ENCODE data around the gene RASSF8.

RASSF8 gene

GRCh38 chr12:26092346-26093105 is 134.0 kb downstream of the RASSF8 start:
- H3K9ac ChIP-seq (ENCODE audit: low read depth, low read length), result no peak overlapping the region

GRCh38 chr12:26095186-26095585 is 136.7 kb downstream of the RASSF8 start:
- Histone ChIP-seq H3K9ac (ENCODE audit: low read depth, low read length) (no peak overlapping the region), H3K4me1 (ENCODE audit: insufficient read depth, low read length) (no peaks in the 10 kb centered on the region), H3K9me3 (ENCODE audit: control insufficient read depth, insufficient read depth, low read length) (no peaks in the 10 kb centered on the region), H3K36me3 (ENCODE audit: insufficient read depth, low read length) (no peaks in the 10 kb centered on the region)

More at GRCh38 chr12:26092346-26093105, 134.0 kb downstream of the RASSF8 start:
- H3K36me3 ChIP-seq (ENCODE audit: insufficient read depth, low read length), result no peaks in the 10 kb centered on the region
- H3K9me3 ChIP-seq (ENCODE audit: control insufficient read depth, insufficient read depth, low read length), result no peaks in the 10 kb centered on the region
- H3K4me1 ChIP-seq (ENCODE audit: insufficient read depth, low read length), result no peaks in the 10 kb centered on the region

- Histone ChIP-seq H3K9me3 (ENCODE audit: control insufficient read depth, insufficient read depth, low read length) (no peaks in the 10 kb centered on the region), H3K4me1 (ENCODE audit: insufficient read depth, low read length) (no peaks in the 10 kb centered on the region), H3K9ac (ENCODE audit: low read depth, low read length) (no peak overlapping the region), H3K36me3 (ENCODE audit: insufficient read depth, low read length) (no peaks in the 10 kb centered on the region)
Measured at GRCh38 chr12:26096036-26096435, 137.6 kb downstream of the RASSF8 start.

GRCh38 chr12:26097046-26097878 is 138.8 kb downstream of the RASSF8 start:
- no peaks in the 10 kb centered on the region for H3K4me1 ChIP-seq (ENCODE audit: insufficient read depth, low read length)
- no peaks in the 10 kb centered on the region for H3K36me3 ChIP-seq (ENCODE audit: insufficient read depth, low read length)
- H3K9ac ChIP-seq (ENCODE audit: low read depth, low read length), result no peak overlapping the region
- H3K9me3 ChIP-seq (ENCODE audit: control insufficient read depth, insufficient read depth, low read length), result no peaks in the 10 kb centered on the region

- Histone ChIP-seq H3K9me3 (ENCODE audit: control insufficient read depth, insufficient read depth, low read length) (no peaks in the 10 kb centered on the region), H3K36me3 (ENCODE audit: insufficient read depth, low read length) (no peaks in the 10 kb centered on the region), H3K4me1 (ENCODE audit: insufficient read depth, low read length) (no peaks in the 10 kb centered on the region), H3K9ac (ENCODE audit: low read depth, low read length) (no peak overlapping the region)
Measured at GRCh38 chr12:26100666-26101349, 142.3 kb downstream of the RASSF8 start.

- Histone ChIP-seq H3K9me3 (ENCODE audit: control insufficient read depth, insufficient read depth, low read length) (no peaks in the 10 kb centered on the region), H3K4me1 (ENCODE audit: insufficient read depth, low read length) (no peaks in the 10 kb centered on the region), H3K36me3 (ENCODE audit: insufficient read depth, low read length) (no peaks in the 10 kb centered on the region), H3K9ac (ENCODE audit: low read depth, low read length) (no peak overlapping the region)
Measured at GRCh38 chr12:26101350-26101734, 142.9 kb downstream of the RASSF8 start.

GRCh38 chr12:26101763-26102162 is 143.3 kb downstream of the RASSF8 start:
- H3K9me3 ChIP-seq (ENCODE audit: control insufficient read depth, insufficient read depth, low read length), result no peaks in the 10 kb centered on the region

GRCh38 chr12:26102953-26103352 is 144.5 kb downstream of the RASSF8 start:
- H3K36me3 ChIP-seq (ENCODE audit: insufficient read depth, low read length), result no peaks in the 10 kb centered on the region
- H3K9ac ChIP-seq (ENCODE audit: low read depth, low read length), result no peak overlapping the region
- H3K9me3 ChIP-seq (ENCODE audit: control insufficient read depth, insufficient read depth, low read length), result no peaks in the 10 kb centered on the region
- no peaks in the 10 kb centered on the region for H3K4me1 ChIP-seq (ENCODE audit: insufficient read depth, low read length)

More at GRCh38 chr12:26101763-26102162, 143.3 kb downstream of the RASSF8 start:
- H3K4me1 ChIP-seq (ENCODE audit: insufficient read depth, low read length), result no peaks in the 10 kb centered on the region
- no peaks in the 10 kb centered on the region for H3K36me3 ChIP-seq (ENCODE audit: insufficient read depth, low read length)
- H3K9ac ChIP-seq (ENCODE audit: low read depth, low read length), result no peak overlapping the region

GRCh38 chr12:26106347-26106746 is 147.9 kb downstream of the RASSF8 start:
- no peaks in the 10 kb centered on the region for H3K36me3 ChIP-seq (ENCODE audit: insufficient read depth, low read length)
- H3K4me1 ChIP-seq (ENCODE audit: insufficient read depth, low read length), result peaks cover 9% of the 10 kb centered on the region
- H3K9me3 ChIP-seq (ENCODE audit: control insufficient read depth, insufficient read depth, low read length), result no peaks in the 10 kb centered on the region
- no peak overlapping the region for H3K9ac ChIP-seq (ENCODE audit: low read depth, low read length)

- Histone ChIP-seq H3K4me1 (ENCODE audit: insufficient read depth, low read length) (peaks cover 20% of the 10 kb centered on the region), H3K9ac (ENCODE audit: low read depth, low read length) (no peak overlapping the region), H3K36me3 (ENCODE audit: insufficient read depth, low read length) (no peaks in the 10 kb centered on the region), H3K9me3 (ENCODE audit: control insufficient read depth, insufficient read depth, low read length) (no peaks in the 10 kb centered on the region)
Measured at GRCh38 chr12:26108915-26109314, 150.4 kb downstream of the RASSF8 start.

- no peaks in the 10 kb centered on the region for H3K9me3 ChIP-seq (ENCODE audit: control insufficient read depth, insufficient read depth, low read length)
- peaks cover 20% of the 10 kb centered on the region for H3K4me1 ChIP-seq (ENCODE audit: insufficient read depth, low read length)
- no peaks in the 10 kb centered on the region for H3K36me3 ChIP-seq (ENCODE audit: insufficient read depth, low read length)
- H3K9ac ChIP-seq (ENCODE audit: low read depth, low read length), result no peak overlapping the region
Measured at GRCh38 chr12:26109343-26109881, 150.9 kb downstream of the RASSF8 start.

GRCh38 chr12:26112232-26112631 is 153.8 kb downstream of the RASSF8 start:
- H3K36me3 ChIP-seq (ENCODE audit: insufficient read depth, low read length), result no peaks in the 10 kb centered on the region
- no peak overlapping the region for H3K9ac ChIP-seq (ENCODE audit: low read depth, low read length)
- H3K4me1 ChIP-seq (ENCODE audit: insufficient read depth, low read length), result peaks cover 36% of the 10 kb centered on the region
- no peaks in the 10 kb centered on the region for H3K9me3 ChIP-seq (ENCODE audit: control insufficient read depth, insufficient read depth, low read length)

- Histone ChIP-seq H3K4me1 (ENCODE audit: insufficient read depth, low read length) (peaks cover 39% of the 10 kb centered on the region), H3K9ac (ENCODE audit: low read depth, low read length) (peak overlapping the region; percentile 70; the same call in 1 of the 2 replicates), H3K9me3 (ENCODE audit: control insufficient read depth, insufficient read depth, low read length) (no peaks in the 10 kb centered on the region), H3K36me3 (ENCODE audit: insufficient read depth, low read length) (no peaks in the 10 kb centered on the region)
Measured at GRCh38 chr12:26112703-26113147, 154.2 kb downstream of the RASSF8 start.

- H3K9me3 ChIP-seq (ENCODE audit: control insufficient read depth, insufficient read depth, low read length), result no peaks in the 10 kb centered on the region
- H3K4me1 ChIP-seq (ENCODE audit: insufficient read depth, low read length), result peaks cover 39% of the 10 kb centered on the region
- peak overlapping the region; percentile 70 for H3K9ac ChIP-seq (ENCODE audit: low read depth, low read length)
- H3K36me3 ChIP-seq (ENCODE audit: insufficient read depth, low read length), result no peaks in the 10 kb centered on the region
Measured at GRCh38 chr12:26113181-26113654, 154.7 kb downstream of the RASSF8 start.
